CD14-positive monocyte (primary cell): ENCODE data around the gene EIF4A3. TPM values are rescaled to one million over a fixed set of nuclear protein-coding genes. Genes with fewer than 3 reads are reported as not detected.
A peak's percentile ranks its signal among the peaks of the same experiment; 100 is the strongest.

Source experiments
- DNase-seq, 3 donors: peaks; one replicate each; pipeline ENCODE4 v3.0.0-alpha.2; 2011 to 2022
- H2AFZ ChIP-seq: 2 replicates; pipeline ENCODE4 v1.6.0; 2012; ENCODE audit warnings: mild to moderate bottlenecking, low read depth, low read length, inconsistent platforms; ENCODE audit not compliant: insufficient read depth, poor library complexity, severe bottlenecking
- H3K27ac ChIP-seq, 2 donors: 1 replicate in 1 of 2; 2 replicates in 1 of 2; pipeline ENCODE4 v1.5.1; 2012 to 2013; ENCODE audit warnings: low read length in 2 of 2, control low read depth in 1 of 2, inconsistent platforms in 1 of 2, low read depth in 1 of 2, mild to moderate bottlenecking in 1 of 2
- H3K27me3 ChIP-seq, 2 donors: one replicate each; pipeline versions ENCODE4 v1.6.0 to v1.6.1; 2011 to 2013; ENCODE audit warnings: low read length in 2 of 2; ENCODE audit not compliant: control insufficient read depth in 2 of 2, insufficient read depth in 2 of 2
- H3K36me3 ChIP-seq, 2 donors: replicated peaks in 1 of 2; 1 replicate in 1 of 2; 2 replicates in 1 of 2; pipeline versions ENCODE4 v1.5.1 to v1.6.1; 2012 to 2013; ENCODE audit warnings: low read length in 2 of 2, control low read depth in 1 of 2, inconsistent platforms in 1 of 2, mild to moderate bottlenecking in 1 of 2; ENCODE audit not compliant: insufficient read depth in 2 of 2, control insufficient read depth in 1 of 2
- H3K4me1 ChIP-seq, 2 donors: 1 replicate in 1 of 2; 2 replicates in 1 of 2; pipeline versions ENCODE4 v1.5.1 to v1.6.1; 2012 to 2013; ENCODE audit warnings: low read length in 2 of 2, control low read depth in 1 of 2, inconsistent platforms in 1 of 2, mild to moderate bottlenecking in 1 of 2, moderate library complexity in 1 of 2; ENCODE audit not compliant: insufficient read depth in 2 of 2, control insufficient read depth in 1 of 2
- H3K4me2 ChIP-seq: replicated peaks from 2 replicates; pipeline ENCODE3; 2012; ENCODE audit warnings: low read length, moderate library complexity, mild to moderate bottlenecking; ENCODE audit not compliant: poor library complexity, severe bottlenecking; ENCODE audit errors: extremely low read depth
- H3K4me3 ChIP-seq, 3 experiments: fragments of 200-600 bp in 1 of 3; sonication (generic) in 1 of 3; replicated peaks in 1 of 3; 1 replicate in 2 of 3; 2 replicates in 1 of 3; pipeline ENCODE4 v1.5.1; 2011 to 2013; ENCODE audit warnings: low read length in 3 of 3, mild to moderate bottlenecking in 3 of 3, control low read depth in 2 of 3, low read depth in 2 of 3, inconsistent platforms in 1 of 3, moderate library complexity in 1 of 3
- H3K79me2 ChIP-seq: 2 replicates; pipeline ENCODE4 v1.6.0; 2012; ENCODE audit warnings: mild to moderate bottlenecking, control low read depth, inconsistent platforms, low read length, moderate library complexity; ENCODE audit not compliant: insufficient read depth
- H3K9ac ChIP-seq: 2 replicates; pipeline ENCODE4 v1.6.0; 2017; ENCODE audit warnings: low read length, mild to moderate bottlenecking; ENCODE audit not compliant: insufficient read depth, poor library complexity, severe bottlenecking
- H3K9me3 ChIP-seq, 2 donors: replicated peaks in 1 of 2; 1 replicate in 1 of 2; 2 replicates in 1 of 2; pipeline versions ENCODE4 v1.5.1 to v1.6.1; 2012 to 2013; ENCODE audit warnings: low read length in 2 of 2, control low read depth in 1 of 2; ENCODE audit not compliant: control insufficient read depth in 1 of 2, insufficient read depth in 1 of 2
- H4K20me1 ChIP-seq: 2 replicates; pipeline ENCODE4 v1.6.0; 2012; ENCODE audit warnings: mild to moderate bottlenecking, low read length, control low read depth, moderate library complexity; ENCODE audit not compliant: insufficient read depth
- H3K27ac Mint-ChIP-seq, 7 donors: one replicate each; pipeline ENCODE4 v1.8.0; 2020; ENCODE audit warnings: mild to moderate bottlenecking in 7 of 7, mixed read lengths in 7 of 7, moderate library complexity in 6 of 7, inconsistent platforms in 2 of 7
- H3K27me3 Mint-ChIP-seq, 3 donors: one replicate each; pipeline ENCODE4 v1.8.0; 2021 to 2022; ENCODE audit warnings: low read depth in 3 of 3, mild to moderate bottlenecking in 3 of 3, mixed read lengths in 3 of 3, moderate library complexity in 3 of 3, inconsistent platforms in 1 of 3
- H3K36me3 Mint-ChIP-seq, 2 donors: one replicate each; pipeline ENCODE4 v1.8.0; 2020; ENCODE audit warnings: mixed read lengths in 2 of 2, inconsistent platforms in 1 of 2, mild to moderate bottlenecking in 1 of 2
- H3K4me1 Mint-ChIP-seq: one replicate; pipeline ENCODE4 v1.8.0; 2020; ENCODE audit warnings: mild to moderate bottlenecking, mixed read lengths
- H3K4me3 Mint-ChIP-seq, 2 donors: one replicate each; pipeline ENCODE4 v1.8.0; 2020; ENCODE audit warnings: mild to moderate bottlenecking in 2 of 2, mixed read lengths in 2 of 2, moderate library complexity in 1 of 2
- H3K9me3 Mint-ChIP-seq, 7 donors: one replicate each; pipeline ENCODE4 v1.8.0; 2020 to 2022; ENCODE audit warnings: mixed read lengths in 7 of 7, mild to moderate bottlenecking in 6 of 7, moderate library complexity in 6 of 7, inconsistent platforms in 2 of 7
- CTCF ChIP-seq: fragments of 200-600 bp; IDR thresholded peaks from one replicate; pipeline ENCODE4 v1.8.0; 2022; ENCODE audit warnings: antibody characterized with exemption, mild to moderate bottlenecking
- WGBS: methylation state at CpG from one replicate; pipeline ENCODE4 v1.1.5; 2013; ENCODE audit warnings: missing lambda C conversion rate; ENCODE audit not compliant: insufficient coverage; 5-methylcytosine and 5-hydroxymethylcytosine counted together
- intact Hi-C, 2 donors: fragments of 100-400 bp; cut with micrococcal nuclease; formaldehyde crosslinking; loops; one replicate each; pipeline versions ENCODE4 v1.15.0 to v1.15.1; 2023
- polyA plus RNA-seq, 3 donors: library from polyadenylated mRNA; depleted of rRNA in 1 of 3; unstranded in 2 of 3; stranded (reverse) in 1 of 3; fragments of 300-500 nt in 2 of 3; fragments of >200 nt in 1 of 3; fragmentation: Illumina TruSeq in 2 of 3; gene quantifications; 1 replicate in 2 of 3; 2 replicates in 1 of 3; pipeline ENCODE4 v1.2.3, GENCODE V29; 2012 to 2021

EIF4A3 gene
- polyA plus RNA-seq, 3 donors: 101 to 180 (median 106) TPM

DNA sequence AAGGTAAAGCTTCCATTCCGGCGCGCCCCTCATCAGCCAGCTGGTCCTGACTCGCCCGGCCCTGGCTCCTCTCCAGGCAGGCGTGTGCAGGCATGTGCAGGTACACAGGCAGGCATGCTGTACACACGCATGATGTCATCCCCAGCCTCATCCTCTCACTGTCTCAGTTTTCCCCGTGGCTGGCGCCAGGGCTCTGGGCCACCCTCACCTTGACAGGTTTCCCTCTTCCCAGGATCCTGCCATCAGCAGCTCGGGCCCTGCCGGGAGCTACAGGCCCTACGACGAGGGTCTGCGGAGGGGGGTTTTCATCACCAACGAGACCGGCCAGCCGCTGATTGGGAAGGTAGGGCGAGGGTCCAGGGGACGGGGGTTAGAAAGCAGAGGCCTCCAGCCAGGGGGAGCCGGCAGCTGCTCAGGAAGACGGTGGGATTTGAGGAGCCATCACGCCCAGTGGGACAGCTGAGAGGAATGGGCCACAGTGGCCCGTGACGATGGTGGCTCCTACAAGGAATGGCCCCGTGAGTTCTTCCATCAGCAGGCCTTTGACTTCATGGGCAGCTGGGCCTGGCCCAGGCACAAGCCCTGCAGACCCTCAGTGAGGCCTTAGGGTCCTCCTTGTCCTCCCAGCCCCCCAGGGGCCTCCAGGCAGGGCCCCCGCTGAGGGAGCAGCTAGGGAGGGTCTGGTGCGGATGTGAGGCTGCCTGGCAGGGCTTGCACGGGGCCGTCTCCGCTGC is 37.0 kb downstream of the EIF4A3 start:
- TF ChIP-seq CTCF: no peak
- Histone ChIP-seq H3K27me3 (no peaks in the 10 kb centered on the region), H3K79me2 (no peaks in the 10 kb centered on the region), H3K4me2 (no peak overlapping the region), H3K9ac (no peak overlapping the region), H3K36me3 (peaks cover 51 to 70% of the 10 kb centered on the region in 2 donors), H3K4me1 (no peaks in the 10 kb centered on the region), H4K20me1 (peaks cover 7% of the 10 kb centered on the region), H3K4me3 (no peak overlapping the region), H3K27ac (no peak overlapping the region), H2AFZ (no peak overlapping the region), H3K9me3 (no peaks in the 10 kb centered on the region)
- Mint-ChIP-seq H3K9me3 (peaks cover 0 to 2% (median 0%) of the 10 kb centered on the region in 7 donors), H3K36me3 (peaks cover 44 to 89% of the 10 kb centered on the region in 2 donors), H3K4me3 (no peak overlapping the region), H3K27me3 (no peaks in the 10 kb centered on the region), H3K4me1 (no peaks in the 10 kb centered on the region), H3K27ac (peak overlapping the region in 1 of 7 donors; percentile 61)
- intact Hi-C loops: no loop called here
- peak in 1 of 3 donors; percentile 1 for DNase-seq
- WGBS: 96% methylated on average over 30 of the region's 30 CpGs

DNA sequence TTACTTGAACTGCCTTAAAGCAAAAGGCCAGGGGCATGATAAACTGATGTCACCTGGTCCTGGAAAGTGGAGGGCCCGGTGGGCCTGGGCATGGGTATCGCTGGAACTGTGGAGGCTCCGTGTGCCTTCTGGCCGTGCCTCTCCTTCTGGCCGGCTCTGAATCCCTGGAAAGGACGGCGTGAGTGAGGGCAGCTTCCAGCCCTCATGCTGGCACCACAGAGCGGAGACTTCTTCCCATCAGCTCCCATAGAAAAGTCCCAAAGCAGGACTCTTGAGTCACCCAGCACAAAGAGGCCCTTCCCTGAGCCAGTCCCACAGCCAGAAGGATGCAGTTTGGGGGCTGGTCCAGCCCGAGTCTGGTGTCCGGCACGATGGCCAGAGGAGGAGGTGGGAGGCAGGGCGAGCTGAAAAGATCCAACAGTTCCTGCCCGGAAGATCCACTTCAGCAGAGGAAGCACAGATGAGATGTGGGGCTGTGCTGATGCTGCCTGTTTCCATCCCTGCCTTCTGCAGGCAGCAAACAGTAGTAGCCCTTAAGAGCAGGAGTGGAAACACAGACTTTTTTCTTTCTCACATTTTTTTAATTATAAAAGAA is 37.8 kb downstream of the EIF4A3 start:
- no peak overlapping the region for H3K9ac ChIP-seq
- no peaks in the 10 kb centered on the region for H3K4me1 ChIP-seq
- H3K4me3 ChIP-seq: no peak overlapping the region
- no peak overlapping the region for H3K27ac ChIP-seq
- intact Hi-C loops: no loop called here
- no peak overlapping the region for H3K4me2 ChIP-seq
- H3K79me2 ChIP-seq: no peaks in the 10 kb centered on the region
- H3K27me3 ChIP-seq: no peaks in the 10 kb centered on the region
- TF ChIP-seq CTCF: no peak
- H4K20me1 ChIP-seq: peaks cover 13% of the 10 kb centered on the region
- Mint-ChIP-seq H3K4me1 (peaks cover 2% of the 10 kb centered on the region), H3K36me3 (peaks cover 41 to 90% of the 10 kb centered on the region in 2 donors), H3K9me3 (peaks cover 0 to 2% (median 0%) of the 10 kb centered on the region in 7 donors), H3K4me3 (no peak overlapping the region), H3K27ac (no peak overlapping the region), H3K27me3 (no peaks in the 10 kb centered on the region)
- H3K36me3 ChIP-seq: peaks cover 51 to 77% of the 10 kb centered on the region in 2 donors
- DNase-seq: no peak
- H2AFZ ChIP-seq: no peak overlapping the region
- WGBS: 98% methylated on average over 13 of the region's 13 CpGs
- H3K9me3 ChIP-seq: no peaks in the 10 kb centered on the region
